ENCODE measurements around the gene CAMK2A.

GRCh38 chr5:150247726-150248125 is 41.8 kb downstream of the CAMK2A start:
- TF ChIP-seq, protein P1, sequence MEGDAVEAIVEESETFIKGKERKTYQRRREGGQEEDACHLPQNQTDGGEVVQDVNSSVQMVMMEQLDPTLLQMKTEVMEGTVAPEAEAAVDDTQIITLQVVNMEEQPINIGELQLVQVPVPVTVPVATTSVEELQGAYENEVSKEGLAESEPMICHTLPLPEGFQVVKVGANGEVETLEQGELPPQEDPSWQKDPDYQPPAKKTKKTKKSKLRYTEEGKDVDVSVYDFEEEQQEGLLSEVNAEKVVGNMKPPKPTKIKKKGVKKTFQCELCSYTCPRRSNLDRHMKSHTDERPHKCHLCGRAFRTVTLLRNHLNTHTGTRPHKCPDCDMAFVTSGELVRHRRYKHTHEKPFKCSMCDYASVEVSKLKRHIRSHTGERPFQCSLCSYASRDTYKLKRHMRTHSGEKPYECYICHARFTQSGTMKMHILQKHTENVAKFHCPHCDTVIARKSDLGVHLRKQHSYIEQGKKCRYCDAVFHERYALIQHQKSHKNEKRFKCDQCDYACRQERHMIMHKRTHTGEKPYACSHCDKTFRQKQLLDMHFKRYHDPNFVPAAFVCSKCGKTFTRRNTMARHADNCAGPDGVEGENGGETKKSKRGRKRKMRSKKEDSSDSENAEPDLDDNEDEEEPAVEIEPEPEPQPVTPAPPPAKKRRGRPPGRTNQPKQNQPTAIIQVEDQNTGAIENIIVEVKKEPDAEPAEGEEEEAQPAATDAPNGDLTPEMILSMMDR (conservative IDR thresholded peaks at IDR 0.05), result no peak
- TF ChIP-seq EZH2 (IDR thresholded peaks at IDR 0.05; ENCODE audit: low read depth), result no peak
